ENCODE measurements around the gene CFAP299.

DNA sequence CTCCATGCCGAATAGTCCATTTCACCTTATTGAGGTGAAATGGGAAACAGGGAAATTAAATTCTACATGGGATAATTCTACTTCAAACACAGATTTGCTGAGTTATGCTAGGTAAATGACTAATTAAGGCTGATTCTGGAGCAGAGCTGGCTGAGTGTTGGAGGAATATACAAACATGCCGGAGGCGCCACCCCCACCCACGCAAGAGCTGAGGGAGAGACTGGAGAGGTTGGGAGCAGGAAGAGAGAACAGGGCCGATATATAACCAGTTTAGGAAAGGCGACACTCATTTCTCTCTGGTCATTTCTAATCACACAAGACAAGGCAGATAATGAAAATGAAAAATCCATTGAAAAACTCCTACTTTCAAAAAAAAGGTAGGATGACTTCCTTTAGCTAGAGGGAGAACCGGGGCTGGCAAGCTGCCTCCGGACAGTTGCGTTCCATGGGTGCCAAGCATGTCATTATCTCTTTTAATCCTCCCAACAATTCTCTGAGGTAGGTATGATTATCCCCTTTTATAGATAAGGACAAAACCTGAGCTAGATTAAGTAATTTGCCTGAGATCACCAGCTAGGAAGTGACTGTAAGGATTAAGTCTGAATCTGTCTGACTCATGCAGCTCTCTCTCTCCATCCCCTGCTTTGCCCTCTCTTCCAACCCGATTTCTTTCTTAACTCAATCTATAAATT is 27.6 kb upstream of the CFAP299 start:
- TF ChIP-seq, protein P1, sequence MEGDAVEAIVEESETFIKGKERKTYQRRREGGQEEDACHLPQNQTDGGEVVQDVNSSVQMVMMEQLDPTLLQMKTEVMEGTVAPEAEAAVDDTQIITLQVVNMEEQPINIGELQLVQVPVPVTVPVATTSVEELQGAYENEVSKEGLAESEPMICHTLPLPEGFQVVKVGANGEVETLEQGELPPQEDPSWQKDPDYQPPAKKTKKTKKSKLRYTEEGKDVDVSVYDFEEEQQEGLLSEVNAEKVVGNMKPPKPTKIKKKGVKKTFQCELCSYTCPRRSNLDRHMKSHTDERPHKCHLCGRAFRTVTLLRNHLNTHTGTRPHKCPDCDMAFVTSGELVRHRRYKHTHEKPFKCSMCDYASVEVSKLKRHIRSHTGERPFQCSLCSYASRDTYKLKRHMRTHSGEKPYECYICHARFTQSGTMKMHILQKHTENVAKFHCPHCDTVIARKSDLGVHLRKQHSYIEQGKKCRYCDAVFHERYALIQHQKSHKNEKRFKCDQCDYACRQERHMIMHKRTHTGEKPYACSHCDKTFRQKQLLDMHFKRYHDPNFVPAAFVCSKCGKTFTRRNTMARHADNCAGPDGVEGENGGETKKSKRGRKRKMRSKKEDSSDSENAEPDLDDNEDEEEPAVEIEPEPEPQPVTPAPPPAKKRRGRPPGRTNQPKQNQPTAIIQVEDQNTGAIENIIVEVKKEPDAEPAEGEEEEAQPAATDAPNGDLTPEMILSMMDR (IDR thresholded peaks at IDR 0.05; ENCODE audit: low read length): no peak
- no peak for TF ChIP-seq EZH2 (IDR thresholded peaks at IDR 0.05; ENCODE audit: borderline replicate concordance, low read length)
